BLaER1 treated with 17β-estradiol and CSF1 and Interleukin-3, amounts not matched to agents 10 nM and 100 nM (cell line): Measurements from ENCODE around the gene USP5.
A peak's percentile ranks its signal among the peaks of the same experiment; 100 is the strongest.
"Not testable (repeated sequence)": the region's sequence is repeated elsewhere in the genome, so short reads cannot be mapped to it uniquely, and the experiment has no call there.

Experiments
- H3K27ac ChIP-seq, 11 experiments: shearing (Covaris generic); formaldehyde crosslinking; 2 replicates each; pipeline ENCODE4 v1.8.1; 2022
- H3K27me3 ChIP-seq, 11 experiments: shearing (Covaris generic); formaldehyde crosslinking; 2 replicates each; pipeline ENCODE4 v1.8.1; 2022
- H3K36me3 ChIP-seq, 11 experiments: shearing (Covaris generic); formaldehyde crosslinking; 2 replicates each; pipeline ENCODE4 v1.8.1; 2022
- H3K4me1 ChIP-seq, 10 experiments: shearing (Covaris generic); formaldehyde crosslinking; 2 replicates each; pipeline ENCODE4 v1.8.1; 2022
- H3K4me2 ChIP-seq, 11 experiments: shearing (Covaris generic); formaldehyde crosslinking; 2 replicates each; pipeline ENCODE4 v1.8.1; 2022
- H3K4me3 ChIP-seq, 10 experiments: shearing (Covaris generic); formaldehyde crosslinking; 2 replicates each; pipeline ENCODE4 v1.8.1; 2022
- H3K9ac ChIP-seq, 11 experiments: shearing (Covaris generic); formaldehyde crosslinking; 2 replicates each; pipeline ENCODE4 v1.8.1; 2022
- H3K9me3 ChIP-seq, 11 experiments: shearing (Covaris generic); formaldehyde crosslinking; replicated peaks in 1 of 11; 2 replicates each; pipeline ENCODE4 v1.8.1; 2022
- H4K20me1 ChIP-seq, 11 experiments: shearing (Covaris generic); formaldehyde crosslinking; 2 replicates each; pipeline ENCODE4 v1.8.1; 2022
- Cebpa-rat ChIP-seq, 11 experiments: shearing (Covaris generic); IDR thresholded peaks; 2 replicates each; pipeline ENCODE4 v1.8.1; 2022

USP5 gene

GRCh38 chr12:6884539-6884938 is 32.6 kb downstream of the USP5 start:
- Histone ChIP-seq H3K4me2 (no peak overlapping the region), H3K9ac (no peak overlapping the region), H3K4me3 (no peak overlapping the region), H3K9me3 (no peaks in the 10 kb centered on the region), H3K36me3 (peaks cover 16 to 42% (median 28%) of the 10 kb centered on the region in 11 experiments; a peak in 21 of 22 replicates), H3K4me1 (peaks cover 0 to 39% (median 10%) of the 10 kb centered on the region in 10 experiments; a peak in 12 of 20 replicates), H3K27ac (no peak overlapping the region), H4K20me1 (no peaks in the 10 kb centered on the region), H3K27me3 (no peaks in the 10 kb centered on the region)
- TF ChIP-seq Cebpa-rat (IDR thresholded peaks at IDR 0.05) = no peak

DNA sequence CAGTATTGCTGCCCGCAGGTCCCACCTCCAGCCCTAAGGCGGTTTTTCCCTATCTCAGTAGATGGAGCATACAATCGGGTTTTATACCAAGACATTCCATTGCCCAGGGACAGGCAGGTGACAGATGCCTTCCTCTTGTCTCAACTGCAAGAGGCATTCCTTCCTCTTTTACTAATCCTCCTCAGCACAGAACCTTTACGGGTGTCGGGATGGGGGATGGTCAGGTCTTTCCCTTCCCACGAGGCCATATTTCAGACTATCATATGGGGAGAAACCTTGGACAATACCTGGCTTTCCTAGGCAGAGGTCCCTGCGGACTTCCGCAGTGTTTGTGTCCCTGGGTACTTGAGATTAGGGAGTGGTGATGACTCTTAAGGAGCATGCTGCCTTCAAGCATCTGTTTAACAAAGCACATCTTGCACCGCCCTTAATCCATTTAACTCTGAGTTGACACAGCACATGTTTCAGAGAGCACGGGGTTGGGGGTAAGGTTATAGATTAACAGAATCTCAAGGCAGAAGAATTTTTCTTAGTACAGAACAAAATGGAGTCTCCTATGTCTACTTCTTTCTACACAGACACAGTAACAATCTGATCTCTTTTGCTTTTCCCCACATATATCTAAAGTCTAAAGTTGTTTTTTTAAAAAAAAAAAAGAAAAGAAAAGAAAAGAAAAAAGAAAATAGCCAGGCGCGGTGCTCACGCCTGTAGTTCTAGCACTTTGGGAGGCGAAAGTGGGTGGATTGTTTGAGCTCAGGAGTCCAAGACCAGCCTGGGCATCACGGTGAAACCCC is 34.5 kb downstream of the USP5 start:
- not testable (repeated sequence) for H3K4me3 ChIP-seq, H4K20me1 ChIP-seq, H3K4me2 ChIP-seq, H3K27me3 ChIP-seq, H3K27ac ChIP-seq, H3K9me3 ChIP-seq, H3K9ac ChIP-seq
- Histone ChIP-seq H3K4me1 (peaks cover 11 to 52% (median 25%) of the 10 kb centered on the region in 10 experiments), H3K36me3 (peaks cover 16 to 40% (median 28%) of the 10 kb centered on the region in 11 experiments; a peak in 21 of 22 replicates)

- Histone ChIP-seq H3K36me3 (peaks cover 16 to 33% (median 28%) of the 10 kb centered on the region in 11 experiments; a peak in 21 of 22 replicates), H3K4me1 (peaks cover 18 to 63% (median 34%) of the 10 kb centered on the region in 10 experiments), H3K27ac (peak overlapping the region in 1 of 11 experiments; percentile 7; a peak in 1 of 22 replicates), H3K9me3 (no peaks in the 10 kb centered on the region; a peak in 1 of 22 replicates), H3K27me3 (no peaks in the 10 kb centered on the region), H3K9ac (no peak overlapping the region), H3K4me2 (peak overlapping the region in 4 of 11 experiments; percentile 10 to 57 (median 36); a peak in 6 of 22 replicates), H3K4me3 (no peak overlapping the region), H4K20me1 (no peaks in the 10 kb centered on the region)
- TF ChIP-seq Cebpa-rat (IDR thresholded peaks at IDR 0.05) = no peak
Observed at GRCh38 chr12:6887460-6887859, 35.5 kb downstream of the USP5 start.

DNA sequence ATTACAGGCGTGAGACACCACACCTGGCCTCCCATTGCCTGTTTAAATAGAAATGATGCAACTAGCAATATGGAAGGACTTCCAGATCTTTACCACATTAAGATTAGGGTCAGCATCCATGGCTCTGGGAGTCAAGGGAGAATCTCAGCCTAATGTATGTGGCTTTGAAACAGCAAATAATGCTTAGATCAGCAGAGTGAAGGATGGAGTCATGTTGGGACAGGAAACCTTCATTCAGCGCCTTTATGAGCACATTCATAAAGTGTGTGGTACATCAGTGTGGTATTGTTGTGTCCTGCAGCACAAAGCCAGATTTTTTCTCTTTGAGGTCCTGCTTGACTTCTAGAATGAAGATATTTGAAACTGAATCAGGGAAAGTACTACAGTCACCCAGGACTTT is 36.4 kb downstream of the USP5 start:
- TF ChIP-seq Cebpa-rat (IDR thresholded peaks at IDR 0.05) = no peak
- Histone ChIP-seq H4K20me1 (no peaks in the 10 kb centered on the region), H3K27ac (peak overlapping the region in 1 of 11 experiments; percentile 97; a peak in 3 of 22 replicates), H3K4me2 (peak overlapping the region in 4 of 11 experiments; percentile 10 to 57 (median 40); a peak in 6 of 22 replicates), H3K36me3 (peaks cover 16 to 28% (median 24%) of the 10 kb centered on the region in 11 experiments; a peak in 21 of 22 replicates), H3K4me1 (peaks cover 18 to 64% (median 35%) of the 10 kb centered on the region in 10 experiments), H3K9ac (no peak overlapping the region), H3K9me3 (no peaks in the 10 kb centered on the region; a peak in 1 of 22 replicates), H3K27me3 (no peaks in the 10 kb centered on the region), H3K4me3 (no peak overlapping the region)

- H3K36me3 ChIP-seq = peaks cover 13 to 23% (median 20%) of the 10 kb centered on the region in 11 experiments; a peak in 21 of 22 replicates
- H4K20me1 ChIP-seq, H3K9me3 ChIP-seq, H3K9ac ChIP-seq, H3K27me3 ChIP-seq, H3K4me3 ChIP-seq: not testable (repeated sequence)
- H3K27ac ChIP-seq = peak overlapping the region in 2 of 11 experiments; percentile 97; a peak in 4 of 22 replicates
- H3K4me1 ChIP-seq = peaks cover 18 to 64% (median 35%) of the 10 kb centered on the region in 10 experiments
- peak overlapping the region in 2 of 11 experiments; percentile 34 to 57; a peak in 2 of 22 replicates for H3K4me2 ChIP-seq
Observed at GRCh38 chr12:6888794-6889193, 36.8 kb downstream of the USP5 start.

- Histone ChIP-seq H3K9ac (peak overlapping the region in 10 of 11 experiments; percentile 68 to 89 (median 78); a peak in 21 of 22 replicates), H3K27ac (peak overlapping the region; percentile 81 to 98 (median 93); a peak in 21 of 22 replicates), H3K36me3 (peaks cover 2 to 12% (median 8%) of the 10 kb centered on the region in 11 experiments; a peak in 16 of 22 replicates), H3K4me1 (peaks cover 18 to 64% (median 35%) of the 10 kb centered on the region in 10 experiments), H3K4me2 (peak overlapping the region; percentile 72 to 86 (median 79)), H3K4me3 (peak overlapping the region in 6 of 10 experiments; percentile 38 to 61 (median 44); a peak in 8 of 20 replicates)
- 0 out of 22 replicates have a peak, but pooled peaks of 1 of the 11 experiments have one; percentile 38 for TF ChIP-seq Cebpa-rat (IDR thresholded peaks at IDR 0.05)
- not testable (repeated sequence) for H4K20me1 ChIP-seq, H3K9me3 ChIP-seq, H3K27me3 ChIP-seq
Observed at GRCh38 chr12:6889775-6890573, 38.0 kb downstream of the USP5 start.

DNA sequence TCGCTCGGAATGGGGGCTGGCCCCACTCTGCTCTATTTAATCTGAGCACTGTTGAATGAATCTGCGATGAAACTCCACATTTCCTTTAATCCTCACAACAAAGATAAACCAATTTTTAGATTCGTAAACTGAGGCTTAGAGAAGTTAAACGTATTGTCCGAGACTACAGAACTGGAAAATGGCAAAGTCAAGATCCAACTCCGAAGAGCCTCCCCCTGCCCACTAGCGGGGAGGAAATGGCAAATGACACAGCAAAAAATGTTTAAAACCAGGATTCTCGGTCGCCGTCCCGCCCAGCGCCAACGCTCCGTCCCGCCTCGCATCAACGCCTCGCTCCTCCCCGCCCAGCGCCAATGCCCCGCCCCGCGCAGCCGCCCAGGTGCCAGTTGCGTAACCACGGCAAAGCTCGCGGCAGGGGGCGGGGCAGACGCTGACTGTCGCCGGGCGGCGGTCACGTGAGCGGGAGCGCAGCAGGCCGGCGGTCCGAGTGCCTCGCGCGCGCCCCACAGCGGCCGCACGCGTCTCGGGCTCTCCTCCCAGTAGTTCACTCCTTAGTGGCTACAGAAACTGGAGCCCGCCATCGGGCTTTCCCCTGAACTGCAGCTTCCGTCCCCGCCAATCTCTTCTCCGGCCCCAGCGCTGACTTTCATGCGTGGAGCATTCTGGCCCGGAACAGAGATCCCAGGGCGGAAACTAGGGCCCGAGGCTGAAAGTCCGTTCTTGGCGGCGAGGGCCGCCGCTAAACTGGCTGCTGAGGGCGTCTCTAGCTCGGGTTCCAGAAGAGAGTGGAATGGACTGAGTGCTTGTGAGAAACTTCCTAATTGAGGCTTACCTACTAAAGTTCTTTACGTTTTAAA is 39.1 kb downstream of the USP5 start:
- Histone ChIP-seq H3K27me3 (no peaks in the 10 kb centered on the region), H3K9ac (peak overlapping the region; percentile 78 to 89 (median 83)), H3K4me1 (peaks cover 18 to 58% (median 35%) of the 10 kb centered on the region in 10 experiments), H3K36me3 (peaks cover 0 to 5% (median 0%) of the 10 kb centered on the region in 11 experiments; a peak in 2 of 22 replicates), H3K9me3 (no peaks in the 10 kb centered on the region; a peak in 1 of 22 replicates), H3K4me2 (peak overlapping the region; percentile 75 to 92 (median 86)), H3K27ac (peak overlapping the region; percentile 81 to 98 (median 93)), H3K4me3 (peak overlapping the region; percentile 42 to 64 (median 55)), H4K20me1 (no peaks in the 10 kb centered on the region)
- TF ChIP-seq Cebpa-rat (IDR thresholded peaks at IDR 0.05) = peak; percentile 91 to 99 (median 98)

GRCh38 chr12:6891646-6892001 is 39.7 kb downstream of the USP5 start:
- Histone ChIP-seq H3K27me3 (no peaks in the 10 kb centered on the region), H3K4me1 (peaks cover 18 to 55% (median 35%) of the 10 kb centered on the region in 10 experiments), H3K36me3 (peaks cover 0 to 5% (median 0%) of the 10 kb centered on the region in 11 experiments; a peak in 2 of 22 replicates), H3K4me2 (peak overlapping the region; percentile 71 to 92 (median 82)), H4K20me1 (no peaks in the 10 kb centered on the region), H3K4me3 (peak overlapping the region; percentile 42 to 64 (median 55)), H3K9ac (peak overlapping the region; percentile 78 to 89 (median 83)), H3K9me3 (no peaks in the 10 kb centered on the region; a peak in 1 of 22 replicates), H3K27ac (peak overlapping the region; percentile 79 to 98 (median 92))
- TF ChIP-seq Cebpa-rat (IDR thresholded peaks at IDR 0.05) = no peak

DNA sequence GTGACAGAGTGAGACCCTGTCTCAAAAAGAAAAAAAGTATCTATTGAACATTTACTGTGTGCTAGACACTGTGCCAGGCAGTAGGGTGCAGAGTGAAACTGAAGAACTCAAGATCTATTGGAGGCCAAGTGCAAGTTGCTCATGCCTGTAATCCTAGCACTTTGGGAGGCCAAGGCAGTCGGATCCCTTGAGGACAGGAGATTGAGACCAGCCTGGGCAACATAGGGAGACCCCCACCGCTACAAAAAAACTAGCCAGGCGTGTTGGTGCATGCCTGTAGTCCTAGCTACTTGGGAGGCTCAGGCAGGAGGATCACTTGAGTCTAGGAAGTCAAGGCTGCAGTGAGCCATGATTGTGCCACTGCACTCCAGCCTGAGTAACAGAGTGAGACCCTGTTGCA is 40.7 kb downstream of the USP5 start:
- H3K4me3 ChIP-seq, H3K9me3 ChIP-seq, H3K27me3 ChIP-seq, H3K27ac ChIP-seq, H4K20me1 ChIP-seq, H3K9ac ChIP-seq, H3K36me3 ChIP-seq: not testable (repeated sequence)
- peak overlapping the region in 1 of 11 experiments; percentile 79; a peak in 1 of 22 replicates for H3K4me2 ChIP-seq
- H3K4me1 ChIP-seq = peaks cover 18 to 46% (median 30%) of the 10 kb centered on the region in 10 experiments
